Karpas-422 (cell line): Measurements from ENCODE around the gene MT1H. TPM values are rescaled to one million over a fixed set of nuclear protein-coding genes. Genes with fewer than 3 reads are reported as not detected.
"Not testable (repeated sequence)": the region's sequence is repeated elsewhere in the genome, so short reads cannot be mapped to it uniquely, and the experiment has no call there.

ENCODE experiments used
- DNase-seq: peaks from one replicate; pipeline ENCODE4 v3.0.0-alpha.2; 2015
- H2AFZ ChIP-seq: fragments of 200-600 bp; sonication (generic); 2 replicates; pipeline ENCODE4 v1.6.1; 2014; ENCODE audit warnings: antibody characterized with exemption, low read length, mixed read lengths
- H3K27ac ChIP-seq: fragments of 200-600 bp; sonication (generic); 2 replicates; pipeline ENCODE4 v1.5.1; 2014; ENCODE audit warnings: mild to moderate bottlenecking, low read length, moderate library complexity
- H3K27me3 ChIP-seq: fragments of 200-600 bp; sonication (generic); 2 replicates; pipeline ENCODE4 v1.6.1; 2014; ENCODE audit warnings: low read length, mixed read lengths
- H3K36me3 ChIP-seq: fragments of 200-600 bp; sonication (generic); 2 replicates; pipeline ENCODE4 v1.6.1; 2014; ENCODE audit warnings: low read length, mixed read lengths; ENCODE audit not compliant: insufficient read depth
- H3K4me1 ChIP-seq: fragments of 200-600 bp; sonication (generic); 2 replicates; pipeline ENCODE4 v1.6.1; 2014; ENCODE audit warnings: mild to moderate bottlenecking, low read length, mixed read lengths
- H3K4me2 ChIP-seq: fragments of 200-600 bp; sonication (generic); 2 replicates; pipeline ENCODE4 v1.6.1; 2014; ENCODE audit warnings: low read length, low read depth, mild to moderate bottlenecking; ENCODE audit not compliant: poor library complexity, severe bottlenecking
- H3K4me3 ChIP-seq: fragments of 200-600 bp; sonication (generic); 2 replicates; pipeline ENCODE4 v1.5.1; 2014; ENCODE audit warnings: mild to moderate bottlenecking, antibody characterized with exemption, low read length, mixed read lengths
- H3K79me2 ChIP-seq: fragments of 200-600 bp; sonication (generic); 2 replicates; pipeline ENCODE4 v1.6.1; 2014; ENCODE audit warnings: mild to moderate bottlenecking, low read length, mixed read lengths
- H3K9ac ChIP-seq: fragments of 200-600 bp; sonication (generic); 2 replicates; pipeline ENCODE4 v1.6.0; 2014; ENCODE audit warnings: low read length
- H3K9me2 ChIP-seq: fragments of 200-600 bp; sonication (generic), shearing (Covaris generic); replicated peaks from 2 replicates; pipeline ENCODE4 v1.6.0; 2014; ENCODE audit warnings: mild to moderate bottlenecking, low read length, moderate library complexity; ENCODE audit not compliant: insufficient read depth
- H3K9me3 ChIP-seq: fragments of 300-700, 200-600 bp; sonication (generic); 2 replicates; pipeline ENCODE4 v1.6.1; 2014; ENCODE audit warnings: low read length, mixed read lengths
- H4K20me1 ChIP-seq: fragments of 200-600 bp; sonication (generic); 2 replicates; pipeline ENCODE4 v1.6.1; 2014; ENCODE audit warnings: mild to moderate bottlenecking, antibody characterized with exemption, low read length, low read depth; ENCODE audit not compliant: insufficient read depth
- total RNA-seq: library from RNA; depleted of rRNA; stranded (reverse); fragments of >200 nt; shearing (Covaris generic); gene quantifications from 2 replicates; pipeline ENCODE4 v1.2.3, GENCODE V29; 2014; ENCODE audit warnings: low replicate concordance; rRNA removed

MT1H gene
- total RNA-seq, 1 experiment from 2014 or later, result 4.6 TPM

DNA sequence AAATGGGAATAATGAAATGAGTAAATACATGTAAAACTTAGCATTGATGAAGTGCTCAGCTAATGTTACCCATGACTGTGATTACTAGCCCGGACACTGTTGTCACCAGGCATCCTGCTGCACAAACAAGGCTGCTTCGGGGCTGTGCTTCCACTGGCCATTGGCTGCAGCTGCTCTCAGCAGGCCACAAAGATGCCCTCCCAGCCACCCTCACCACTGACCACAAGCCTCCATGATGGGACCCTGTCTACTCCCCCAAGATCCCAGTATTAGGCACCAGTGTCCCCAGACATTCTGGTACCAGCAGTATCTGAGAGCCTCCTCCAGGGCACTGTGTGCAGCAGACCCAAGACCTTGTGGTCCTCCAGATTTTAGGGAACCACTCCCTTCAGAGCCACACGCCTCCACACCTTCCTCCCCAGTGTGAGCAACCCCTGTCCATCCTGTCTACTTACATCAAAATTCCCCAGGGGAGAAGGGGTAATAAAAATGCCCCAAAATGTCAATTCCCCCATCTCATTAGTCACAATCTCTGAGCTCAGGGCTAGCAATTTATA lies 40.6 kb downstream of the MT1H start:
- no peaks in the 10 kb centered on the region for H3K9me3 ChIP-seq
- 0 out of 2 replicates have a peak, but pooled peaks cover 3% of the 10 kb centered on the region for H3K27me3 ChIP-seq
- no peak overlapping the region for H3K27ac ChIP-seq
- H3K9me2 ChIP-seq, result no peaks in the 10 kb centered on the region
- H3K4me3 ChIP-seq, result no peak overlapping the region
- no peak overlapping the region for H3K4me2 ChIP-seq
- H3K4me1 ChIP-seq, result no peaks in the 10 kb centered on the region
- H2AFZ ChIP-seq, result no peak overlapping the region
- no peak for DNase-seq
- H3K79me2 ChIP-seq, result no peaks in the 10 kb centered on the region
- no peaks in the 10 kb centered on the region for H3K36me3 ChIP-seq
- no peaks in the 10 kb centered on the region for H4K20me1 ChIP-seq
- no peak overlapping the region for H3K9ac ChIP-seq

DNA sequence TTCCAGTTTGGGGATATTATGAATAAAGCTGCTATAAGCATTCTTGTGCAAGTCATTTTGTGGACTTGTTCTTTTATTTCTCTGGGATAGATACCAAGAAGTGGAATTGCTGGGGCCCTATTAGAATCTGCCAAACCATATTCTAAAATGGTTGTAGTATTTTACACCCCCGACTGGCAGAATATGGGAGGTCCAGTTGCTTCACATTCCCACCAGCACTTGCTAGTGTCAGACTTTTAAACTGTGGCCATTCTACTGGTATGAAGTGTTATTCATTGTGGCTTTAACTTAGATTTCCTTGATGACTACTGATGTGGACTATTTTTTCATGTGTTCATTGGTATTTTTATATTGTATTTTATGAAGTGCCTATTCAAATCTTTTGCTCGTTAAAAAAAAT lies 42.2 kb downstream of the MT1H start:
- Histone ChIP-seq H3K36me3 (no peaks in the 10 kb centered on the region), H3K9me2 (no peaks in the 10 kb centered on the region), H4K20me1 (no peaks in the 10 kb centered on the region), H3K79me2 (no peaks in the 10 kb centered on the region), H2AFZ (no peak overlapping the region), H3K9ac (no peak overlapping the region), H3K4me1 (no peaks in the 10 kb centered on the region), H3K4me2 (no peak overlapping the region), H3K4me3 (no peak overlapping the region), H3K27ac (no peak overlapping the region), H3K27me3 (0 out of 2 replicates have a peak, but pooled peaks cover 3% of the 10 kb centered on the region), H3K9me3 (no peaks in the 10 kb centered on the region)
- no peak for DNase-seq

DNA sequence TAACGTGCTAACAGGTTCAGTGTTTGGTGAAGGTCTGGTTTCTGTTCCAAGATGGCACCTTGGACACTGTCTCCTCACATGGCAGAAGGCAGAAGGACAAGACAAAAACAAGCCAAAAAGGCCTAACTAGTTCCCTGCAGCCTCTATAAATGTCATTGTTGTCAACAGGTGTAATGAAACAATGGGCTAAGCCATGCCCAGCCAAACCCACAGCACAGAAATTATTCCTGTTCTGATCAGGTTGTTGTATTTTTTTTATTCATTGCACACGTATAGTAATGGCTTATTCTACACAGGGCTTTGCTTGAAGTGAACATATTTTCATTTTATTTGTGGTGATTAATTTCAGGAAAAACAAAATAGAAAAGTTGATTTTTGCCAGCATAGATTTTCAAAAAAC lies 44.2 kb downstream of the MT1H start:
- no peaks in the 10 kb centered on the region for H3K9me3 ChIP-seq
- no peak overlapping the region for H3K4me2 ChIP-seq
- H4K20me1 ChIP-seq, result no peaks in the 10 kb centered on the region
- no peaks in the 10 kb centered on the region for H3K9me2 ChIP-seq
- no peaks in the 10 kb centered on the region for H3K79me2 ChIP-seq
- H3K4me3 ChIP-seq, result no peak overlapping the region
- no peak overlapping the region for H3K9ac ChIP-seq
- no peak overlapping the region for H2AFZ ChIP-seq
- no peaks in the 10 kb centered on the region for H3K4me1 ChIP-seq
- no peaks in the 10 kb centered on the region for H3K36me3 ChIP-seq
- H3K27me3 ChIP-seq, result 0 out of 2 replicates have a peak, but pooled peaks cover 3% of the 10 kb centered on the region
- H3K27ac ChIP-seq, result no peak overlapping the region
- DNase-seq, result no peak

DNA sequence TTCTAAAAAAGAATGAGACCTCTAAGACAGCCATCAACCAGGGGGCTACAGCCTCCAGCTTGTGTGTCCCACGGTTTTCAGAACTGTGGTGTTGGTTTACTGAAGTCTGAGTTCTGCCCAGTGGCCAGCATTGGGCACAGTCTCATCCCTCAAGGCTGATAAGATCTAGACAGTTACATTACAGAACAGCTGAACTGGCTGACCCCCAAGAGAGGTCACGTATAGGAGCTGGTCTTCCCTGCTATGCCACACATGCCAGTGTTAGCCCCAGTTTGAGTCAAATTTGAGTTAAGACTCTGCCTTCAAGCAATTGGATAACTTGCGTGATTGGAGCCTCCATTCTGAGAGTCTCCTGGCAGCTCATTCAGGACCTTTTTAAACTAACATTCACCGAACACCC lies 45.5 kb downstream of the MT1H start:
- H3K9ac ChIP-seq, result no peak overlapping the region
- no peaks in the 10 kb centered on the region for H3K79me2 ChIP-seq
- no peak for DNase-seq
- H3K4me2 ChIP-seq, result no peak overlapping the region
- H3K36me3 ChIP-seq, result no peaks in the 10 kb centered on the region
- no peak overlapping the region for H2AFZ ChIP-seq
- no peaks in the 10 kb centered on the region for H4K20me1 ChIP-seq
- no peak overlapping the region for H3K27ac ChIP-seq
- H3K9me3 ChIP-seq, result no peaks in the 10 kb centered on the region
- H3K27me3 ChIP-seq, result 0 out of 2 replicates have a peak, but pooled peaks cover 3% of the 10 kb centered on the region
- H3K4me3 ChIP-seq, result no peak overlapping the region
- no peaks in the 10 kb centered on the region for H3K9me2 ChIP-seq
- no peaks in the 10 kb centered on the region for H3K4me1 ChIP-seq

DNA sequence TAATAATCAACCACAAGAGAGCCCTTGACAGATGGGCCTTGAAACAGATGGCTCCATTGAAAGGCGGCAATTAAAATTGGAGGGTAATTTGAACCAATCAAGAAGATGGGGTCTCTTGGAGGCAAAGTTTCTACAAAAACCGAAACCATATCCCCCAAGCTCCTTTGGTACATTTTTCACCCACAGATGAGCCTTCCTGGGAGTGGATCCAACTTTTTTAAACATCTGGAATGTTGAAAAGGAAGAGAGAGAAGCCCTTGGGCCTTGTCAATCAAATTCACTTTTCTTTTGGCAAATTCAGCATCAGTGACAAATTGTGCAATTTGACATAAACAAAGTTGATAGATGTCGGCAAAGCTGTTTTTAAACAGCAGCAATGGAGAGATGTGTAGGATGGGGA lies 47.1 kb downstream of the MT1H start:
- 0 out of 2 replicates have a peak, but pooled peaks cover 4% of the 10 kb centered on the region for H3K27me3 ChIP-seq
- no peaks in the 10 kb centered on the region for H3K36me3 ChIP-seq
- H3K27ac ChIP-seq, result no peak overlapping the region
- H3K4me1 ChIP-seq, result no peaks in the 10 kb centered on the region
- H3K9me2 ChIP-seq, result no peaks in the 10 kb centered on the region
- no peak overlapping the region for H3K9ac ChIP-seq
- DNase-seq, result no peak
- H2AFZ ChIP-seq, result no peak overlapping the region
- no peaks in the 10 kb centered on the region for H3K79me2 ChIP-seq
- H4K20me1 ChIP-seq, result no peaks in the 10 kb centered on the region
- H3K4me3 ChIP-seq, result no peak overlapping the region
- H3K4me2 ChIP-seq, result no peak overlapping the region
- no peaks in the 10 kb centered on the region for H3K9me3 ChIP-seq

DNA sequence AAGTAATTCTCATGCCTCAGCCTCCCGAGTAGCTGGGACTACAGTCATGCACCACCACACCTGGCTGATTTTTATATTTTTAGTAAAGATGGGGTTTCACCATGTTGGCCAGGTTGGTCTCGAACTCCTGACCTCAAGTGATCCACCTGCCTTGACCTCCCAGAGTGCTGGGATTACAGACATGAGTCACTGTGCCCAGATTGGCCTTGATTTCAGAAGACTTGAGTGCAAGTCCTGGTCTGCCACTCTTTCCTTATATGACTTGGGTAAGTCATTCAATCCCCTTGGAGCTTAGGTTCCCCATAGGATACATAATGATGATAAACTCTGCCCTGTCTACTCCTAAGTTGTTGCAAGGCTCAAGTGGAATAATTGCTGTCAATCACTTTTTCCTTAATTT lies 47.9 kb downstream of the MT1H start:
- not testable (repeated sequence) for H3K9me3 ChIP-seq, H3K79me2 ChIP-seq, H3K4me3 ChIP-seq, H4K20me1 ChIP-seq, H3K4me1 ChIP-seq, H3K9ac ChIP-seq, H3K9me2 ChIP-seq, DNase-seq, H3K4me2 ChIP-seq, H2AFZ ChIP-seq, H3K36me3 ChIP-seq, H3K27me3 ChIP-seq, H3K27ac ChIP-seq

Other genes with a start within 250 kb of the MT1H start
- 243 and 284 TPM in 2 replicates for gene AMFR, start 244.3 kb upstream of the MT1H start, total RNA-seq
- 73.2 and 170 TPM in 2 replicates for gene NUDT21, start 218.5 kb upstream of the MT1H start, total RNA-seq
- 51.9 and 61.0 TPM in 2 replicates for gene OGFOD1, start 218.3 kb upstream of the MT1H start, total RNA-seq
- 55.5 and 66.2 TPM in 2 replicates for gene BBS2, start 149.8 kb upstream of the MT1H start, total RNA-seq
- not detected in 2 replicates for gene MT4, start 104.7 kb upstream of the MT1H start, total RNA-seq
- gene MT3, start 80.3 kb upstream of the MT1H start, total RNA-seq, result not detected in 2 replicates
- 292 and 385 TPM in 2 replicates for gene MT2A, start 61.2 kb upstream of the MT1H start, total RNA-seq
- gene MT1E, start 44.0 kb upstream of the MT1H start, total RNA-seq, result not detected in 2 replicates
- gene MT1M, start 37.2 kb upstream of the MT1H start, total RNA-seq, result not detected in 2 replicates
- gene MT1A, start 31.1 kb upstream of the MT1H start, total RNA-seq, result not detected in 2 replicates
- gene MT1B, start 17.9 kb upstream of the MT1H start, total RNA-seq, result 2.7 and 5.7 TPM in 2 replicates
- gene MT1F, start 11.9 kb upstream of the MT1H start, total RNA-seq, result 36.3 and 68.5 TPM in 2 replicates
- gene MT1G, start 1.7 kb upstream of the MT1H start, total RNA-seq, result not detected in 2 replicates
- 238 and 374 TPM in 2 replicates for gene MT1X, start 12.7 kb downstream of the MT1H start, total RNA-seq
- 112 and 116 TPM in 2 replicates for gene NUP93, start 60.3 kb downstream of the MT1H start, total RNA-seq
- 0.14 TPM in 1 of 2 replicates, not detected in the other for gene SLC12A3, start 195.4 kb downstream of the MT1H start, total RNA-seq